Skeletal muscle cell (primary cell): Measurements from ENCODE around the gene CD8B.
"Not testable (repeated sequence)": the region's sequence is repeated elsewhere in the genome, so short reads cannot be mapped to it uniquely, and the experiment has no call there.

Experiments used
- DNase-seq: peaks from one replicate; pipeline ENCODE4 v3.0.0-alpha.2; 2010; ENCODE audit warnings: low read depth
- H3K4me3 ChIP-seq: 2 replicates; pipeline ENCODE4 v1.5.1; 2011; ENCODE audit warnings: low read depth, mild to moderate bottlenecking, control low read depth, low read length, moderate library complexity

CD8B gene

GRCh38 chr2:86861628-86862379 lies at the start of gene CD8B:
CD8B (minus strand) TSS chr2:86861886; CDS start chr2:86861865, 21 bp downstream.
- not testable (repeated sequence) for H3K4me3 ChIP-seq, DNase-seq

GRCh38 chr2:86905868-86906267 lies 44.2 kb upstream of the CD8B start:
- H3K4me3 ChIP-seq, result not testable (repeated sequence)

GRCh38 chr2:86900687-86901086 lies 39.0 kb upstream of the CD8B start:
- not testable (repeated sequence) for DNase-seq, H3K4me3 ChIP-seq

More at GRCh38 chr2:86905868-86906267, 44.2 kb upstream of the CD8B start:
- not testable (repeated sequence) for DNase-seq

GRCh38 chr2:86886026-86886425 lies 24.3 kb upstream of the CD8B start:
- not testable (repeated sequence) for DNase-seq, H3K4me3 ChIP-seq

GRCh38 chr2:86882865-86883264 lies 21.2 kb upstream of the CD8B start:
- DNase-seq, H3K4me3 ChIP-seq: not testable (repeated sequence)

GRCh38 chr2:86882118-86882665 lies 20.5 kb upstream of the CD8B start:
- not testable (repeated sequence) for DNase-seq, H3K4me3 ChIP-seq

GRCh38 chr2:86878986-86879385 lies 17.3 kb upstream of the CD8B start:
- H3K4me3 ChIP-seq, DNase-seq: not testable (repeated sequence)

GRCh38 chr2:86870941-86871340 lies 9.3 kb upstream of the CD8B start:
- DNase-seq, H3K4me3 ChIP-seq: not testable (repeated sequence)

GRCh38 chr2:86868895-86869468 lies 7.3 kb upstream of the CD8B start:
- not testable (repeated sequence) for DNase-seq, H3K4me3 ChIP-seq

- not testable (repeated sequence) for DNase-seq, H3K4me3 ChIP-seq
Measured at GRCh38 chr2:86862380-86862703, 656 bp upstream of the CD8B start.

GRCh38 chr2:86861175-86861574 lies 511 bp downstream of the CD8B start:
- not testable (repeated sequence) for H3K4me3 ChIP-seq, DNase-seq

- H3K4me3 ChIP-seq, DNase-seq: not testable (repeated sequence)
Measured at GRCh38 chr2:86860573-86860972, 1.1 kb downstream of the CD8B start.

- DNase-seq, H3K4me3 ChIP-seq: not testable (repeated sequence)
Measured at GRCh38 chr2:86857688-86858087, 4.0 kb downstream of the CD8B start.

GRCh38 chr2:86856498-86856897 lies 5.2 kb downstream of the CD8B start:
- not testable (repeated sequence) for DNase-seq, H3K4me3 ChIP-seq

GRCh38 chr2:86855981-86856380 lies 5.7 kb downstream of the CD8B start:
- not testable (repeated sequence) for H3K4me3 ChIP-seq
- DNase-seq, result peak; percentile 30

- DNase-seq, H3K4me3 ChIP-seq: not testable (repeated sequence)
Measured at GRCh38 chr2:86851581-86851980, 10.1 kb downstream of the CD8B start.

- DNase-seq, H3K4me3 ChIP-seq: not testable (repeated sequence)
Measured at GRCh38 chr2:86842607-86843234, 19.0 kb downstream of the CD8B start.

GRCh38 chr2:86841330-86841729 lies 20.4 kb downstream of the CD8B start:
- not testable (repeated sequence) for DNase-seq, H3K4me3 ChIP-seq

GRCh38 chr2:86839871-86840548 lies 21.7 kb downstream of the CD8B start:
- H3K4me3 ChIP-seq, result not testable (repeated sequence)

GRCh38 chr2:86839455-86839854 lies 22.2 kb downstream of the CD8B start:
- H3K4me3 ChIP-seq, DNase-seq: not testable (repeated sequence)

More at GRCh38 chr2:86839871-86840548, 21.7 kb downstream of the CD8B start:
- not testable (repeated sequence) for DNase-seq
